ENCODE data around the gene P2RX2.

Gene P2RX2

GRCh38 chr12:132574271-132574996 lies 44.1 kb upstream of the P2RX2 start:
- peaks cover 13% of the 10 kb centered on the region for H3K79me1 ChIP-seq (ENCODE audit: low read depth, low read length)
- peak overlapping the region; percentile 2 for H4K91ac ChIP-seq (ENCODE audit: low read depth, low read length, poor library complexity)
- H4K8ac ChIP-seq (ENCODE audit: low read depth, low read length), result no peak overlapping the region
- H2BK12ac ChIP-seq (ENCODE audit: low read length), result no peak overlapping the region
- H2BK120ac ChIP-seq (ENCODE audit: low read depth, low read length), result no peak overlapping the region
- no peak overlapping the region for H3K14ac ChIP-seq (ENCODE audit: low read length)
- H3K4me3 ChIP-seq (ENCODE audit: low read length in 2 of 2), result no peak overlapping the region
- peak overlapping the region; percentile 93 for H3K23ac ChIP-seq (ENCODE audit: low read depth, low read length, poor library complexity)
- H2AK5ac ChIP-seq (ENCODE audit: low read depth, low read length), result no peak overlapping the region
- WGBS, 2 donors (ENCODE audit: extremely low coverage in 2 of 2, insufficient read length in 2 of 2, insufficient replicate concordance in 1 of 2), result no CpG with 5 or more reads among the region's 39 CpGs
- no peak overlapping the region for H2BK15ac ChIP-seq (ENCODE audit: low read length)
- H3K27me3 ChIP-seq (ENCODE audit: control insufficient read depth in 3 of 3, insufficient read depth in 3 of 3, low read depth in 1 of 3, low read length in 3 of 3), result no peaks in the 10 kb centered on the region
- H3K9me3 ChIP-seq (replicated peaks in 1 of 2; ENCODE audit: control insufficient read depth in 2 of 2, insufficient read depth in 1 of 2, low read depth in 1 of 2, low read length in 2 of 2), result no peaks in the 10 kb centered on the region
- H2BK5ac ChIP-seq (ENCODE audit: low read length), result no peak overlapping the region
- H3K9ac ChIP-seq (ENCODE audit: low read depth, low read length, poor library complexity), result peak overlapping the region; percentile 3
- H3K18ac ChIP-seq (ENCODE audit: low read length), result peak overlapping the region; percentile 28
- H3K4ac ChIP-seq (ENCODE audit: low read length), result no peak overlapping the region
- no peak overlapping the region for H2AFZ ChIP-seq (ENCODE audit: low read length)
- no peaks in the 10 kb centered on the region for H3K4me1 ChIP-seq (ENCODE audit: control insufficient read depth in 2 of 2, insufficient read depth in 1 of 2, low read depth in 1 of 2, low read length in 2 of 2)
- H3K36me3 ChIP-seq (replicated peaks in 1 of 2; ENCODE audit: control insufficient read depth in 2 of 2, insufficient read depth in 2 of 2, low read length in 2 of 2), result peaks cover 39 to 87% of the 10 kb centered on the region in 2 donors
- no peak overlapping the region for H3K4me2 ChIP-seq (ENCODE audit: insufficient read depth, low read length, poor library complexity, severe bottlenecking)
- no peak overlapping the region for H3K27ac ChIP-seq (replicated peaks; ENCODE audit: low read length)
- DNase-seq (ENCODE audit: low spot score), result no peak

DNA sequence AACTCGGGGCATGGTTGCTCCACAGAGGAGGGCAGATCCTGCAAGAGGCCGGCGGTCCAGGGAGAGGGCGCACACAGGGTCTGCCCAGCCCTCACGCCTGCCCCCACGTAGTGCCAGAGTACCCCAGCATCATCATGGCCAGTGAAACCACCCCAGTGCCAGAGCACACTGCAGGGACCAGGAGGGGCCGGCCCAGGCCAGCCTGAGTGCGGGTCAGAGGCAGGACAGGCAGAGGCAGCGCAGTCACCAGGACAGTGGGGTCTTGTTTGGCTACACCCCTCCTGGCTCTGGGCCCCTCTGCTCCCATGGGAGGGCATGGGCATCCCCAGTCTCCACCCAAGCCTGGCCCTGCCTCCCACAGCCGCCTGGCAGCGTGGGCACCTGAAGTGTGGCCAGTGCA lies 42.9 kb upstream of the P2RX2 start:
- no peak overlapping the region for H3K4me3 ChIP-seq (ENCODE audit: low read length in 2 of 2)
- H3K9me3 ChIP-seq (replicated peaks in 1 of 2; ENCODE audit: control insufficient read depth in 2 of 2, insufficient read depth in 1 of 2, low read depth in 1 of 2, low read length in 2 of 2), result no peaks in the 10 kb centered on the region
- no peaks in the 10 kb centered on the region for H3K27me3 ChIP-seq (ENCODE audit: control insufficient read depth in 3 of 3, insufficient read depth in 3 of 3, low read depth in 1 of 3, low read length in 3 of 3)
- H3K9ac ChIP-seq (ENCODE audit: low read depth, low read length, poor library complexity), result no peak overlapping the region
- H3K79me1 ChIP-seq (ENCODE audit: low read depth, low read length), result peaks cover 10% of the 10 kb centered on the region
- no CpG with 5 or more reads among the region's 11 CpGs for WGBS, 2 donors (ENCODE audit: extremely low coverage in 2 of 2, insufficient read length in 2 of 2, insufficient replicate concordance in 1 of 2)
- no peak overlapping the region for H4K91ac ChIP-seq (ENCODE audit: low read depth, low read length, poor library complexity)
- no peak overlapping the region for H2BK120ac ChIP-seq (ENCODE audit: low read depth, low read length)
- no peak overlapping the region for H3K23ac ChIP-seq (ENCODE audit: low read depth, low read length, poor library complexity)
- H2BK5ac ChIP-seq (ENCODE audit: low read length), result no peak overlapping the region
- H2BK12ac ChIP-seq (ENCODE audit: low read length), result no peak overlapping the region
- H3K27ac ChIP-seq (replicated peaks; ENCODE audit: low read length), result no peak overlapping the region
- no peak overlapping the region for H2BK15ac ChIP-seq (ENCODE audit: low read length)
- no peak for DNase-seq (ENCODE audit: low spot score)
- H3K4me2 ChIP-seq (ENCODE audit: insufficient read depth, low read length, poor library complexity, severe bottlenecking), result no peak overlapping the region
- no peak overlapping the region for H2AK5ac ChIP-seq (ENCODE audit: low read depth, low read length)
- no peak overlapping the region for H3K18ac ChIP-seq (ENCODE audit: low read length)
- peaks cover 39 to 91% of the 10 kb centered on the region in 2 donors for H3K36me3 ChIP-seq (replicated peaks in 1 of 2; ENCODE audit: control insufficient read depth in 2 of 2, insufficient read depth in 2 of 2, low read length in 2 of 2)
- no peaks in the 10 kb centered on the region for H3K4me1 ChIP-seq (ENCODE audit: control insufficient read depth in 2 of 2, insufficient read depth in 1 of 2, low read depth in 1 of 2, low read length in 2 of 2)
- H4K8ac ChIP-seq (ENCODE audit: low read depth, low read length), result no peak overlapping the region
- H3K14ac ChIP-seq (ENCODE audit: low read length), result no peak overlapping the region
- no peak overlapping the region for H3K4ac ChIP-seq (ENCODE audit: low read length)
- no peak overlapping the region for H2AFZ ChIP-seq (ENCODE audit: low read length)

DNA sequence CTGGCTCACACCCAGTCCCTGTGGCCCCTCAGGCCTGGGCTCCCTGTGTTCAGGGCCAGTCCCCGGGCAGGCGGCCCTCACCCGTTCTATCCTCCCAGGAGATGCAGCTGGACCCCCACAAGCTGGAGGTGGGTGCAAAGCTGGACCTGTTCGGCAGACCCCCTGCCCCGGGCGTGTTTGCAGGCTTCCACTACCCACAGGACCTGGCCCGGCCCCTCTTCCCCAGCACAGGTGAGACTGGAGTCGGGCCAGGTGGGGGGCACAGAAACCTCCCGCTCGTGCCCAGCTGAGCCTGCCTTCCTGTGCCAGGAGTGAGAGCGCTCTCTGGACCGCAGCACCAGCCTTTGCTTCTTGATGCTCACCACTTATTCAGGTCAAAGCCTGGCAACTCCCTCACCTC lies 41.9 kb upstream of the P2RX2 start:
- Histone ChIP-seq H3K4me1 (ENCODE audit: control insufficient read depth in 2 of 2, insufficient read depth in 1 of 2, low read depth in 1 of 2, low read length in 2 of 2) (no peaks in the 10 kb centered on the region), H3K79me1 (ENCODE audit: low read depth, low read length) (peaks cover 14% of the 10 kb centered on the region), H3K9me3 (replicated peaks in 1 of 2; ENCODE audit: control insufficient read depth in 2 of 2, insufficient read depth in 1 of 2, low read depth in 1 of 2, low read length in 2 of 2) (no peaks in the 10 kb centered on the region), H3K23ac (ENCODE audit: low read depth, low read length, poor library complexity) (no peak overlapping the region), H3K36me3 (replicated peaks in 1 of 2; ENCODE audit: control insufficient read depth in 2 of 2, insufficient read depth in 2 of 2, low read length in 2 of 2) (peaks cover 42 to 90% of the 10 kb centered on the region in 2 donors), H3K18ac (ENCODE audit: low read length) (no peak overlapping the region), H3K4me3 (ENCODE audit: low read length in 2 of 2) (no peak overlapping the region), H2AFZ (ENCODE audit: low read length) (no peak overlapping the region), H4K8ac (ENCODE audit: low read depth, low read length) (no peak overlapping the region), H3K14ac (ENCODE audit: low read length) (no peak overlapping the region), H2BK120ac (ENCODE audit: low read depth, low read length) (no peak overlapping the region), H3K4me2 (ENCODE audit: insufficient read depth, low read length, poor library complexity, severe bottlenecking) (no peak overlapping the region), H2BK15ac (ENCODE audit: low read length) (no peak overlapping the region), H3K9ac (ENCODE audit: low read depth, low read length, poor library complexity) (no peak overlapping the region), H2AK5ac (ENCODE audit: low read depth, low read length) (no peak overlapping the region), H4K91ac (ENCODE audit: low read depth, low read length, poor library complexity) (no peak overlapping the region), H3K27ac (replicated peaks; ENCODE audit: low read length) (no peak overlapping the region), H2BK12ac (ENCODE audit: low read length) (no peak overlapping the region), H2BK5ac (ENCODE audit: low read length) (no peak overlapping the region), H3K4ac (ENCODE audit: low read length) (no peak overlapping the region), H3K27me3 (ENCODE audit: control insufficient read depth in 3 of 3, insufficient read depth in 3 of 3, low read depth in 1 of 3, low read length in 3 of 3) (peaks cover 0 to 2% (median 0%) of the 10 kb centered on the region in 3 experiments)
- no CpG with 5 or more reads among the region's 12 CpGs for WGBS, 2 donors (ENCODE audit: extremely low coverage in 2 of 2, insufficient read length in 2 of 2, insufficient replicate concordance in 1 of 2)
- no peak for DNase-seq (ENCODE audit: low spot score)

- Histone ChIP-seq H3K4me2 (ENCODE audit: insufficient read depth, low read length, poor library complexity, severe bottlenecking) (no peak overlapping the region), H2AK5ac (ENCODE audit: low read depth, low read length) (no peak overlapping the region), H4K91ac (ENCODE audit: low read depth, low read length, poor library complexity) (no peak overlapping the region), H3K4me3 (ENCODE audit: low read length in 2 of 2) (no peak overlapping the region), H3K36me3 (replicated peaks in 1 of 2; ENCODE audit: control insufficient read depth in 2 of 2, insufficient read depth in 2 of 2, low read length in 2 of 2) (peaks cover 42 to 87% of the 10 kb centered on the region in 2 donors), H3K27me3 (ENCODE audit: control insufficient read depth in 3 of 3, insufficient read depth in 3 of 3, low read depth in 1 of 3, low read length in 3 of 3) (peaks cover 0 to 7% (median 0%) of the 10 kb centered on the region in 3 experiments), H3K14ac (ENCODE audit: low read length) (no peak overlapping the region), H3K79me1 (ENCODE audit: low read depth, low read length) (peaks cover 12% of the 10 kb centered on the region), H3K23ac (ENCODE audit: low read depth, low read length, poor library complexity) (peak overlapping the region; percentile 20), H3K27ac (replicated peaks; ENCODE audit: low read length) (no peak overlapping the region), H4K8ac (ENCODE audit: low read depth, low read length) (no peak overlapping the region), H3K9me3 (replicated peaks in 1 of 2; ENCODE audit: control insufficient read depth in 2 of 2, insufficient read depth in 1 of 2, low read depth in 1 of 2, low read length in 2 of 2) (no peaks in the 10 kb centered on the region), H2BK120ac (ENCODE audit: low read depth, low read length) (no peak overlapping the region), H2BK12ac (ENCODE audit: low read length) (no peak overlapping the region), H2BK5ac (ENCODE audit: low read length) (no peak overlapping the region), H3K4me1 (ENCODE audit: control insufficient read depth in 2 of 2, insufficient read depth in 1 of 2, low read depth in 1 of 2, low read length in 2 of 2) (peaks cover 0 to 4% of the 10 kb centered on the region in 2 donors), H3K4ac (ENCODE audit: low read length) (peak overlapping the region; percentile 66), H2BK15ac (ENCODE audit: low read length) (no peak overlapping the region), H2AFZ (ENCODE audit: low read length) (no peak overlapping the region), H3K18ac (ENCODE audit: low read length) (no peak overlapping the region), H3K9ac (ENCODE audit: low read depth, low read length, poor library complexity) (no peak overlapping the region)
- DNase-seq (ENCODE audit: low spot score), result no peak
- no CpG with 5 or more reads among the region's 22 CpGs for WGBS, 2 donors (ENCODE audit: extremely low coverage in 2 of 2, insufficient read length in 2 of 2, insufficient replicate concordance in 1 of 2)
Observed at GRCh38 chr12:132577191-132577920, 41.2 kb upstream of the P2RX2 start.
